ENCODE results near the gene UBE2L5. TPM values are rescaled to one million over a fixed set of nuclear protein-coding genes. Genes with fewer than 3 reads are reported as not detected.

Gene UBE2L5
- total RNA-seq, 1 experiment from 2014 or later, result 0.13 TPM

DNA sequence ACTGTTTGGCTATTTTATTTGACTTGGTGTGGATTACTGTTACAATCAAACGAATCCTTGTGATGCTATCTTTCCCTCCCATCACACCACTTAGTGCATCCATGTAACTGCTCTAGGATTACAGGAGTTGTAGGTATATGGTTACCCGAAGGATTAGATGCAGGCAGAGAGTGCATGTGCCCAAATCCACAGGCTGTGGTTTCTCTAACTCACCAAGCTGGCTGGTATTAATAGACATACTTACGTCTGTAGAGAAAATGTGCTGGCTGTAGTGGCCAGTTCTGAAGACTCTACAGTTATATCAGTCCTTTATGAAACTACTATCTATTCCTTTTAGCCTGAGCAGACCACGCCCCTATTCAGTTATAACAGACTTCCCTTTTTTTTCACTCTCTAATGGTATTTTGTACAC is 44.6 kb downstream of the UBE2L5 start:
- TF ChIP-seq ZNF396 (CRISPR knock-in tag; IDR thresholded peaks at IDR 0.05; ENCODE audit: borderline replicate concordance), result no peak
- TF ChIP-seq, protein P1, sequence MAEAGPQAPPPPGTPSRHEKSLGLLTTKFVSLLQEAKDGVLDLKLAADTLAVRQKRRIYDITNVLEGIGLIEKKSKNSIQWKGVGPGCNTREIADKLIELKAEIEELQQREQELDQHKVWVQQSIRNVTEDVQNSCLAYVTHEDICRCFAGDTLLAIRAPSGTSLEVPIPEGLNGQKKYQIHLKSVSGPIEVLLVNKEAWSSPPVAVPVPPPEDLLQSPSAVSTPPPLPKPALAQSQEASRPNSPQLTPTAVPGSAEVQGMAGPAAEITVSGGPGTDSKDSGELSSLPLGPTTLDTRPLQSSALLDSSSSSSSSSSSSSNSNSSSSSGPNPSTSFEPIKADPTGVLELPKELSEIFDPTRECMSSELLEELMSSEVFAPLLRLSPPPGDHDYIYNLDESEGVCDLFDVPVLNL (CRISPR knock-in tag; IDR thresholded peaks at IDR 0.05; ENCODE audit: borderline replicate concordance, low read depth), result no peak
- TF ChIP-seq, protein P2, sequence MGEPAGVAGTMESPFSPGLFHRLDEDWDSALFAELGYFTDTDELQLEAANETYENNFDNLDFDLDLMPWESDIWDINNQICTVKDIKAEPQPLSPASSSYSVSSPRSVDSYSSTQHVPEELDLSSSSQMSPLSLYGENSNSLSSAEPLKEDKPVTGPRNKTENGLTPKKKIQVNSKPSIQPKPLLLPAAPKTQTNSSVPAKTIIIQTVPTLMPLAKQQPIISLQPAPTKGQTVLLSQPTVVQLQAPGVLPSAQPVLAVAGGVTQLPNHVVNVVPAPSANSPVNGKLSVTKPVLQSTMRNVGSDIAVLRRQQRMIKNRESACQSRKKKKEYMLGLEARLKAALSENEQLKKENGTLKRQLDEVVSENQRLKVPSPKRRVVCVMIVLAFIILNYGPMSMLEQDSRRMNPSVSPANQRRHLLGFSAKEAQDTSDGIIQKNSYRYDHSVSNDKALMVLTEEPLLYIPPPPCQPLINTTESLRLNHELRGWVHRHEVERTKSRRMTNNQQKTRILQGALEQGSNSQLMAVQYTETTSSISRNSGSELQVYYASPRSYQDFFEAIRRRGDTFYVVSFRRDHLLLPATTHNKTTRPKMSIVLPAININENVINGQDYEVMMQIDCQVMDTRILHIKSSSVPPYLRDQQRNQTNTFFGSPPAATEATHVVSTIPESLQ (CRISPR knock-in tag; IDR thresholded peaks at IDR 0.05), result no peak
- TF ChIP-seq, protein P3, sequence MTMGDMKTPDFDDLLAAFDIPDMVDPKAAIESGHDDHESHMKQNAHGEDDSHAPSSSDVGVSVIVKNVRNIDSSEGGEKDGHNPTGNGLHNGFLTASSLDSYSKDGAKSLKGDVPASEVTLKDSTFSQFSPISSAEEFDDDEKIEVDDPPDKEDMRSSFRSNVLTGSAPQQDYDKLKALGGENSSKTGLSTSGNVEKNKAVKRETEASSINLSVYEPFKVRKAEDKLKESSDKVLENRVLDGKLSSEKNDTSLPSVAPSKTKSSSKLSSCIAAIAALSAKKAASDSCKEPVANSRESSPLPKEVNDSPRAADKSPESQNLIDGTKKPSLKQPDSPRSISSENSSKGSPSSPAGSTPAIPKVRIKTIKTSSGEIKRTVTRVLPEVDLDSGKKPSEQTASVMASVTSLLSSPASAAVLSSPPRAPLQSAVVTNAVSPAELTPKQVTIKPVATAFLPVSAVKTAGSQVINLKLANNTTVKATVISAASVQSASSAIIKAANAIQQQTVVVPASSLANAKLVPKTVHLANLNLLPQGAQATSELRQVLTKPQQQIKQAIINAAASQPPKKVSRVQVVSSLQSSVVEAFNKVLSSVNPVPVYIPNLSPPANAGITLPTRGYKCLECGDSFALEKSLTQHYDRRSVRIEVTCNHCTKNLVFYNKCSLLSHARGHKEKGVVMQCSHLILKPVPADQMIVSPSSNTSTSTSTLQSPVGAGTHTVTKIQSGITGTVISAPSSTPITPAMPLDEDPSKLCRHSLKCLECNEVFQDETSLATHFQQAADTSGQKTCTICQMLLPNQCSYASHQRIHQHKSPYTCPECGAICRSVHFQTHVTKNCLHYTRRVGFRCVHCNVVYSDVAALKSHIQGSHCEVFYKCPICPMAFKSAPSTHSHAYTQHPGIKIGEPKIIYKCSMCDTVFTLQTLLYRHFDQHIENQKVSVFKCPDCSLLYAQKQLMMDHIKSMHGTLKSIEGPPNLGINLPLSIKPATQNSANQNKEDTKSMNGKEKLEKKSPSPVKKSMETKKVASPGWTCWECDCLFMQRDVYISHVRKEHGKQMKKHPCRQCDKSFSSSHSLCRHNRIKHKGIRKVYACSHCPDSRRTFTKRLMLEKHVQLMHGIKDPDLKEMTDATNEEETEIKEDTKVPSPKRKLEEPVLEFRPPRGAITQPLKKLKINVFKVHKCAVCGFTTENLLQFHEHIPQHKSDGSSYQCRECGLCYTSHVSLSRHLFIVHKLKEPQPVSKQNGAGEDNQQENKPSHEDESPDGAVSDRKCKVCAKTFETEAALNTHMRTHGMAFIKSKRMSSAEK (CRISPR knock-in tag; IDR thresholded peaks at IDR 0.05; ENCODE audit: borderline replicate concordance), result no peak
- Mint-ChIP-seq H3K9me3 (no peaks in the 10 kb centered on the region), H3K36me3 (peaks cover 21% of the 10 kb centered on the region), H3K27me3 (ENCODE audit: low read depth) (peaks cover 3% of the 10 kb centered on the region; the same call in 1 of the 2 replicates), H3K27ac (peak overlapping the region; percentile 68; the same call in 1 of the 2 replicates), H3K4me3 (peak overlapping the region; percentile 83), H3K4me1 (peaks cover 16% of the 10 kb centered on the region)
- DNase-seq (ENCODE audit: low spot score) (no peak), ATAC-seq (no peak)
- ChIA-PET POLR2A (interaction anchor here (1.0 to 1.7 kb wide), 2 partner anchors 11 to 66 kb away, joined by 3 to 7 read pairs; no protein-coding TSS in a partner anchor), CTCF (interaction anchor here (0.6 to 1.4 kb wide), 3 partner anchors 13 to 578 kb away, joined by 3 to 5 read pairs (median 3); no protein-coding TSS in a partner anchor)

DNA sequence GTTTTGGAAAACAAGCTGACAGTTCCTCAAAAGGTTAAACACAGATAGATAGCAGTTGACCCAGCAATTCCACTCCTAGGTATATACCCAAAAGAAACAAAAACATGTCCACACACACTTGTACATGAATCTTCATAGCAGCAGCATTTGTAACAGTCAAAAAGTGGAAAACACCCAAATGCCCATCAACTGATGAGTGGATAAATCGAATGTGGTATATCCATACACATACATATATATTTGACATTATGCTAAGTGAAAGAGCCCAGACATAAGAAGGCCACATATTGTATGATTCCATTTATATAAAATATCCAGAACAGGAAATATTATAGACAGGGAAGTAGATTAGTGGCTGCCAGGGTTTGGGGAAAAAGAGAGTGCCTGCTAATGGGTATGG is 51.4 kb downstream of the UBE2L5 start:
- no peak for TF ChIP-seq EMX1 (CRISPR knock-in tag; IDR thresholded peaks at IDR 0.05)
- TF ChIP-seq ZNF121 (CRISPR knock-in tag; IDR thresholded peaks at IDR 0.05), result no peak
- TF ChIP-seq, protein P1 (CRISPR knock-in tag; IDR thresholded peaks at IDR 0.05; ENCODE audit: borderline replicate concordance, low read depth), result no peak
- TF ChIP-seq JAZF1 (CRISPR knock-in tag; IDR thresholded peaks at IDR 0.05), result no peak
- TF ChIP-seq, protein P2 (CRISPR knock-in tag; IDR thresholded peaks at IDR 0.05), result no peak
- TF ChIP-seq, protein P4, sequence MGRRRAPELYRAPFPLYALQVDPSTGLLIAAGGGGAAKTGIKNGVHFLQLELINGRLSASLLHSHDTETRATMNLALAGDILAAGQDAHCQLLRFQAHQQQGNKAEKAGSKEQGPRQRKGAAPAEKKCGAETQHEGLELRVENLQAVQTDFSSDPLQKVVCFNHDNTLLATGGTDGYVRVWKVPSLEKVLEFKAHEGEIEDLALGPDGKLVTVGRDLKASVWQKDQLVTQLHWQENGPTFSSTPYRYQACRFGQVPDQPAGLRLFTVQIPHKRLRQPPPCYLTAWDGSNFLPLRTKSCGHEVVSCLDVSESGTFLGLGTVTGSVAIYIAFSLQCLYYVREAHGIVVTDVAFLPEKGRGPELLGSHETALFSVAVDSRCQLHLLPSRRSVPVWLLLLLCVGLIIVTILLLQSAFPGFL (CRISPR knock-in tag; IDR thresholded peaks at IDR 0.05; ENCODE audit: borderline replicate concordance), result no peak
- TF ChIP-seq, protein P5, sequence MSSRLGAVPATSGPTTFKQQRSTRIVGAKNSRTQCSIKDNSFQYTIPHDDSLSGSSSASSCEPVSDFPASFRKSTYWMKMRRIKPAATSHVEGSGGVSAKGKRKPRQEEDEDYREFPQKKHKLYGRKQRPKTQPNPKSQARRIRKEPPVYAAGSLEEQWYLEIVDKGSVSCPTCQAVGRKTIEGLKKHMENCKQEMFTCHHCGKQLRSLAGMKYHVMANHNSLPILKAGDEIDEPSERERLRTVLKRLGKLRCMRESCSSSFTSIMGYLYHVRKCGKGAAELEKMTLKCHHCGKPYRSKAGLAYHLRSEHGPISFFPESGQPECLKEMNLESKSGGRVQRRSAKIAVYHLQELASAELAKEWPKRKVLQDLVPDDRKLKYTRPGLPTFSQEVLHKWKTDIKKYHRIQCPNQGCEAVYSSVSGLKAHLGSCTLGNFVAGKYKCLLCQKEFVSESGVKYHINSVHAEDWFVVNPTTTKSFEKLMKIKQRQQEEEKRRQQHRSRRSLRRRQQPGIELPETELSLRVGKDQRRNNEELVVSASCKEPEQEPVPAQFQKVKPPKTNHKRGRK (CRISPR knock-in tag; IDR thresholded peaks at IDR 0.05; ENCODE audit: borderline replicate concordance), result no peak
- no peak for ATAC-seq
- ChIA-PET POLR2A (no interaction called here), CTCF (no interaction called here)
- Mint-ChIP-seq H3K4me1 (peaks cover 18% of the 10 kb centered on the region), H3K27me3 (ENCODE audit: low read depth) (no peaks in the 10 kb centered on the region), H3K27ac (no peak overlapping the region), H3K4me3 (no peak overlapping the region), H3K9me3 (no peaks in the 10 kb centered on the region), H3K36me3 (no peaks in the 10 kb centered on the region)
- no peak for DNase-seq (ENCODE audit: low spot score)

All from WTC11 (cell line).